ENCODE measurements around the gene SLC26A11.

- TF ChIP-seq, protein P1, sequence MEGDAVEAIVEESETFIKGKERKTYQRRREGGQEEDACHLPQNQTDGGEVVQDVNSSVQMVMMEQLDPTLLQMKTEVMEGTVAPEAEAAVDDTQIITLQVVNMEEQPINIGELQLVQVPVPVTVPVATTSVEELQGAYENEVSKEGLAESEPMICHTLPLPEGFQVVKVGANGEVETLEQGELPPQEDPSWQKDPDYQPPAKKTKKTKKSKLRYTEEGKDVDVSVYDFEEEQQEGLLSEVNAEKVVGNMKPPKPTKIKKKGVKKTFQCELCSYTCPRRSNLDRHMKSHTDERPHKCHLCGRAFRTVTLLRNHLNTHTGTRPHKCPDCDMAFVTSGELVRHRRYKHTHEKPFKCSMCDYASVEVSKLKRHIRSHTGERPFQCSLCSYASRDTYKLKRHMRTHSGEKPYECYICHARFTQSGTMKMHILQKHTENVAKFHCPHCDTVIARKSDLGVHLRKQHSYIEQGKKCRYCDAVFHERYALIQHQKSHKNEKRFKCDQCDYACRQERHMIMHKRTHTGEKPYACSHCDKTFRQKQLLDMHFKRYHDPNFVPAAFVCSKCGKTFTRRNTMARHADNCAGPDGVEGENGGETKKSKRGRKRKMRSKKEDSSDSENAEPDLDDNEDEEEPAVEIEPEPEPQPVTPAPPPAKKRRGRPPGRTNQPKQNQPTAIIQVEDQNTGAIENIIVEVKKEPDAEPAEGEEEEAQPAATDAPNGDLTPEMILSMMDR (IDR thresholded peaks at IDR 0.05; ENCODE audit: insufficient read depth, low read depth, low read length), result no peak
- no peak for TF ChIP-seq EZH2 (IDR thresholded peaks at IDR 0.05; ENCODE audit: insufficient read depth, low read length)
These were observed 9.7 kb upstream of the SLC26A11 start for GRCh38 chr17:80210348-80211108.
